Activated T-helper 1 cell treated with Interleukin-2 at 50 U/mL for 16 hours (primary cell): Measurements from ENCODE around the gene OR8G5.
"Not testable (repeated sequence)": the region's sequence is repeated elsewhere in the genome, so short reads cannot be mapped to it uniquely, and the experiment has no call there.

Source experiments
- DNase-seq: peaks from one replicate; pipeline ENCODE4 v3.0.0-alpha.2; 2020; ENCODE audit warnings: low read depth

OR8G5 gene, protein sequence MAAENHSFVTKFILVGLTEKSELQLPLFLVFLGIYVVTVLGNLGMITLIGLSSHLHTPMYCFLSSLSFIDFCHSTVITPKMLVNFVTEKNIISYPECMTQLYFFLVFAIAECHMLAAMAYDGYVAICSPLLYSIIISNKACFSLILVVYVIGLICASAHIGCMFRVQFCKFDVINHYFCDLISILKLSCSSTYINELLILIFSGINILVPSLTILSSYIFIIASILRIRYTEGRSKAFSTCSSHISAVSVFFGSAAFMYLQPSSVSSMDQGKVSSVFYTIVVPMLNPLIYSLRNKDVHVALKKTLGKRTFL

DNA sequence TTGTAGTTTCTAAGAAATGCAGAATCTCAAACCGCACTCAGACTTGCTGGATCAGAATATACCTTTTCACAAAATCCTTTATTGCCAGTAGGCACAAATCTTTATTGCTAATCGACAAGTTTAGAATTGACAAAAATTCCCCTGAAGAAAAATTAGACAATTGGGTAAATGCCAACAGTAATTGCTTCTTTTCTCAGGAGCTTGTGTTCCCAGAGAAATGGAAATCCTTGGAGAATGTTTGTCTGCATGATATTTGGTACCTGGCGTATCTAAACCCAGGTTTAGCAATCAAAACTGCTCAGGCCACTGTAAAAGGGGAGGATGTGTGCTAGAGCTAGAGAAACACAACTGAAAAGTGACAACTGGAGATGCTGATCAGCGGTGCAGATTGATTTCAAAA, at the start of gene OR8G5:
TSS of gene OR8G5 (plus strand) at position 301 of the 400 bp plus-strand sequence. CDS start 8,556 bp downstream, outside the sequence.
- no peak for DNase-seq

DNA sequence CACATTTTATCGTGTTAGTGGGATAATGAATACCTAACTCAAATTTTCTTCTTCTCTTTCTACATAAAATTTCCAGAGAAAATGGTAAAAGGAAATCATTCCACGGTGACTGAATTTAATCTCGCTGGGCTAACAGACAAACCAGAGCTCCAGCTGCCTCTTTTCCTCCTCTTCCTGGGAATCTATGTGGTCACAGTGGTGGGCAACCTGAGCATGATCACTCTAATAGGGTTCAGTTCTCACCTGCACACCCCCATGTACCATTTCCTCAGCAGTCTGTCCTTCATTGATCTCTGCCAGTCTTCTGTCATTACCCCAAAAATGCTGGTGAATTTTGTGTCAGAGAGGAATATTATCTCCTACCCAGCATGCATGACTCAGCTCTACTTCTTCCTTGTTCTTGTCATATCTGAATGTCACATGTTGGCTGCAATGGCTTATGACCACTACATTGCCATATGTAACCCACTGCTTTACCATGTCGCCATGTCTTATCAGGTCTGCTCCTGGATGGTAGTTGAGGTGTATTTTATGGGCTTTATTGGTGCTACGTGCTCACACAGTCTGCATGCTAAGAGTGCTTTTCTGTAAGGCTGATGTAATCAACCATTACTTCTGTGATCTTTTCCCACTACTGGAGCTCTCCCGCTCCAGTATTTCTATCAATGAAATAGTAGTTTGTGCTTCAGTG, 48.9 kb upstream of the OR8G5 start:
- no peak for DNase-seq

DNA sequence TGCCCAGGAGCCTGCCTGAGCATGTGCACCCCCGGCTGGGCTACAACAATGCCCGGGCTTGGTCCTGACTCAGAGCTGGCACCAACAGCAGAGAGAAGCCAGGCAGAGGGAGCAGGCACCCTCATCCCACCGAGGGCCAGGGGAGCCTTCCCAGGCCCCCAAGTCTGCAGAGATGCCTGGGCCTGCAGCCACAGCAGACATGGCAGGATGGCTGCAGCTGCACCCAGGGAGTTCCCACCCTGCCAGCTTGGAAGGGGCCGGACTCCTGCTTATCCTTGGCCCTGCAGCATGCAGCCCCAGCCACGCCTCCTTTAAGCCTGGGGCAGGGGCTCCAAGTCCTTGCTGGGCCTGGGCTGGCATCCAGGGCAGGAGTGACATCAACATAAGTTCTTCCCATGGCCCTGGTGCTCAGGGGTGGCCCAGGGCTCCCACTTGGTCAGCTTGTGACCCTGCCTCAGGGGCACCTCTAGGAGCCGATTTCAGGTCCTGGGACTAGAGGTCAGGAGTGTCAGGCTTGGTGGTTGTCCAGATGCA, 46.3 kb upstream of the OR8G5 start:
- DNase-seq = no peak

DNA sequence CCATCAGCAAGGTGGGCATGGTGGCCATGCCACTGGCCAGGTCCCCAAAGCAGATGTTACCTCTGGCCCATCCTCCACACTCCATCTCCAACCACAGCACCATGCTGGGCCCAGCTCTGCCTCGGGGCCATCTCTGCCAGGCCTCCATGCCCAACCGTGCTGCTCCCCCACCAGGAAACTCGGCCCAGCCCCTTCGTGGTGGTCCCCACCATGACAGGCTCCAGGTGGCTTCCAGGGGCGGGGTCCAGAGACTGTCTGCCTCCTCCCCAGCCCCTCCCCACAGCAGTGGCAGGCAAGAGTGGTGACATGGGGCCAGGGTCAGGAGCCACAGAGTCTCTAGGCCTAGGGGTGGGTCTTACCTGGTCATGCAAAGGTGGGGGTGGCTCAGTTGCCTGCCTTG, 45.8 kb upstream of the OR8G5 start:
- DNase-seq = no peak

DNA sequence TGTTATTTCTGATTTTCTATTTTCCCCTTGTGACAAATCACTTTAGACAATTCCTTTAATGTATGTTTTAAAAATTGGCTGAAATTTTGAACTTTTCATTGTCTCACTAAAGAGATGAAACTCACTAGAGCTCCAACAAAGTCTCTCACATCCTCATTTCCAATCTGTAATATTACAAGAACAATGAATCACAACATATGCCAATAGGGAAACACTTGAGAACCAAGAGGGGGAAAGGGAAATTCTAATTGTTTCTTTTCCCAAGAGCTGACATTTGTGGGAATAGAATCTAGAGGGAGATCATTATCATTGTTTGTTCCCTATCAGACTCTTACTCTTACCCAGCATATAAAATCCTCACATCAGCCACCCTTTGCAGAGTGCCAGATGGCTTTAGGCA, 44.9 kb upstream of the OR8G5 start:
- DNase-seq = no peak

DNA sequence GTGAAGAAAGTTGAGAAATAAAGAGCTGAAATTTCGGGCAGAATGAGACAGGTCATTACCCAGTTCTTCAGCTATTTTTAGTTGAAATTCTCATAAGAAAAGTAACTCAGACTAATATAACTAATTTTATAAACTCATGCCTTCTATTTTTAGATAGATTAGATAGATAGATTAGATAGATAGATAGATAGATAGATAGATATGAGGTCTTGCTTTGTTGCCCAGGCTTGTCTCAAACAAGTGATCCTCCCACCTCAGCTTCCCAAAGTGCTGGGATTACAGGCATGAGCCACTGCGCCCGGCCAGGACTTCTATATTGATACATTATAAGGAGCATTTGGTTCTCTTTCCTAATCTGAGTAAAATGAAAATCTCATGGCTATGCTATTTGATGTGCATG, 42.1 kb upstream of the OR8G5 start:
- DNase-seq = no peak

DNA sequence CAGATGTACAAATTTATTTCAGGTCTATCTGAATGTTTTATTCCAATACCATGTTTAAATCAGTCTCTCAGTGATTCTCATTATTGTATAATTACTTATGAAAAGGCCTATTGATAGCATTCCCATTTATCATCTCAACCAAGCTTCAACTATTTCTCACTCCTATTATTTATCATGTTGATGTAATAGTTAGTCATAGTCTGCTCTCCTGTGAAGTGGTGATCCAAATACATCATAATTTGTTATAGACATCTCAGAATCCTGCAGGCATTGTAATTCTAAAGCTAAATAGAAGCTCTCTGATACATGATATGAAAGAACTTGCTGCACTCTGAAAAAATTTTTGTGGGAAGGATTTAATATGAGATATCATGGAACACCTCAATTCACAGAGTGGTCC, 37.0 kb upstream of the OR8G5 start:
- DNase-seq = no peak

DNA sequence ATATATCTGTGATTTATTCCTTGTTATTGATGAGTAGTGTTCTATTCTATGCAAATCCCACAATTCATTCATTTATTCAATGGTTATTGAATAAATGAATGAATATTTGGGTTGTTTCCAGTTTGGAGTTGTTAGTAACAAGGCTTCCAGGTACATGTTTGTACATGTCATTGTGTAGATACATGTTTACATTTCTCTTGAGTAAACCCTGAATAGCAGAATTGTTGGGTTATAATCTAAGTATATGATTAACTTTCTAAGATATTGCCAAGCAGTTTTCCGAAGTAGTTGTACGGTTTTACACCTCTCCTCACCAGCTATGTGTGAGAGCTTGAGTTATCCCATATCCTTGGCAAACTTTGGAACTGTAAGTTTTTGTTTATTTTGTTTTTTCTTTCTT, 33.8 kb upstream of the OR8G5 start:
- DNase-seq = no peak

DNA sequence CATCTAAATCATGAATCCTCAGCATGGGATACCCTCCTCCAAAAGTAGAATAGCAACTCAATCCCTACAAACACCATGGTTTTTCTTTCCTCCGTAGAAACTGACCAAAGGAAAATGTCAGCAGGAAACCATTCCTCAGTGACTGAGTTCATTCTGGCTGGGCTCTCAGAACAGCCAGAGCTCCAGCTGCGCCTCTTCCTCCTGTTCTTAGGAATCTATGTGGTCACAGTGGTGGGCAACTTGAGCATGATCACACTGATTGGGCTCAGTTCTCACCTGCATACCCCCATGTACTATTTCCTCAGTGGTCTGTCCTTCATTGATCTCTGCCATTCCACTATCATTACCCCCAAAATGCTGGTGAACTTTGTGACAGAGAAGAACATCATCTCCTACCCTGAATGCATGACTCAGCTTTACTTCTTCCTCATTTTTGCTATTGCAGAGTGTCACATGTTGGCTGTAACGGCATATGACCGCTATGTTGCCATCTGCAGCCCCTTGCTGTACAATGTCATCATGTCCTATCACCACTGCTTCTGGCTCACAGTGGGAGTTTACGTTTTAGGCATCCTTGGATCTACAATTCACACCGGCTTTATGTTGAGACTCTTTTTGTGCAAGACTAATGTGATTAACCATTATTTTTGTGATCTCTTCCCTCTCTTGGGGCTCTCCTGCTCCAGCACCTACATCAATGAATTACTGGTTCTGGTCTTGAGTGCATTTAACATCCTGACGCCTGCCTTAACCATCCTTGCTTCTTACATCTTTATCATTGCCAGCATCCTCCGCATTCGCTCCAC, 31.4 kb upstream of the OR8G5 start:
- not testable (repeated sequence) for DNase-seq

DNA sequence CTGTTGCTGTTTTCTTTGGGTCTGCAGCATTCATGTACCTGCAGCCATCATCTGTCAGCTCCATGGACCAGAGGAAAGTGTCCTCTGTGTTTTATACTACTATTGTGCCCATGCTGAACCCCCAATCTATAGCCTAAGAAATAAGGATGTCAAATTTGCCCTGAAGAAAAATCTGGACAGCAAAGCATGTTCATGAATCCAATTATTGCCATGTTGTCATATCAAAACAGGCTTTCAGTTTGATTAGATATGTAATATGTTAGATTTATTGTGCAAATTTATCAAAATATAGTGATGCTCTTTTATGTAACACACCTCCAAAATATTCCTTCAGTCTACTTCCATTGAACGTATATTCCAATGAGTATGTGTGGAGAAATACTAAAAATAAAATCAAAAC, 30.7 kb upstream of the OR8G5 start:
- no peak for DNase-seq

DNA sequence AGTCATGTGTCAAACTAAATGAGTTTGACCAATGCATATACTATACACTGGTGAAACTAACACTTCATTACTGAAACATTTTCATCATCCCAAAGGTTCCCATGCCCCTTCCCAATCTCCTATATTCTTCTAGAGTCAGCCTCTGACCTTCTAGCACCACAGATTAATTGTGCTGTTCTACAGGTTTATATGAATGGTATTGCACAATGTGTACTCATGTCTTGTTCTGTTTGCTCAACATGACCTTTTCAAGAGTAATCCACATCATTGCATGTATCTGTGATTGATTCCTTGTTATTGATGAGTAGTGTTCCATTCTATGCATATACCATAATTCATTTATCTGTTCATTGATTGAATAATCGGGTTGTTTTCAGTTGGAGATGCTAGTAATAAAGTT, 22.8 kb upstream of the OR8G5 start:
- DNase-seq = no peak

DNA sequence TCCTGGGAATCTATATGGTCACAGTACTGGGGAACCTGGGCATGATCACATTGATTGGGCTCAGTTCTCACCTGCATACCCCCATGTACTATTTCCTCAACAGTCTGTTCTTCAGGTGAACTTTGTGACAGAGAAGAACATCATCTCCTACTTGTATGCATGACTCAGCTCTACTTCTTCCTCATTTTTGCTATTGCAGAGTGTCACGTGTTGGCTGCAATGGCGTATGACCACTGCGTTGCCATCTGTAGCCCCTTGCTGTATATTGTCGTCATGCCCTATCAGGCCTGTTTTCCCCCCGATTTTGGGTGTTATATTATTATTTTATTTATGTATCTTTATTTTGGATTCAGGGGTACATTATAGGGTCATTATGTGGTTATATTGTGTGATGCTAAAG, 17.7 kb upstream of the OR8G5 start:
- DNase-seq = no peak

DNA sequence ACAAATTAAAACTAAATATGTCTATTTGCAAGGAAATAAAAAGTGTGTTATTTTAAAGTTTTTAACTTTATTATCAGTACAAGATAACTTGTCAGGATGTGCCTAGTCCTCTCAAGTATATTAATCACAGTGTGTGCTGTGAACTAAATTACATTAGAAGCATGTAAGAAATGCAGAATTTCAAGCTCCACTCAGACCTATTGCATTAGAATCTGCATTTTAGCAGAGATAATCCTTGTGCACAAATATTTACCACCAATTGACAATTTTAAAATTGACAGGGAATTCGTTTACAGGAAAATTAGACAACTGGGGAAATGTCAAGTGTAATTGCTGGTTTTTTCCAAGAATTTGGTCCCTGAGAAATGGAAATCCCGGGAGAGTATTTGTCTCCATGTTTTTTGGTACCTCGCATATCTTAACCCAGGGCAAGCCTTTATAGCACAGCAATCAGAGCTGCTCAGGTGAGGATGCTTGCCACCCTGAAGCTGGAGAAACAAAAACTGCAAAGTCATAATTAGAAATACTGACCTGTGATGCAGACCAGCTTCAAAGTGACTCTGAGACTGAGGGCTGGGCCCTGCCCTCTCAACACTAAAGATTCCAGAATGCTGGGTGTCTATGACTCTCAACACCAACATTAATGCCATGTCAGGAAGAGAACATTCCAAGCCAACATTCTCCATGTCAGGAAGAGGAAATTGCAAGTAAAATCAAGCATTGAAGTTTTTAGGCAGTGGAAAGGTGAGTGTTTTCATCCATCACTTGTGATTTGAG, 15.4 kb upstream of the OR8G5 start, which contains the start of gene OR8G1:
TSS of gene OR8G1 (plus strand) at position 475 of the 777 bp plus-strand sequence. CDS start 8,581 bp downstream, outside the sequence.
- no peak for DNase-seq

DNA sequence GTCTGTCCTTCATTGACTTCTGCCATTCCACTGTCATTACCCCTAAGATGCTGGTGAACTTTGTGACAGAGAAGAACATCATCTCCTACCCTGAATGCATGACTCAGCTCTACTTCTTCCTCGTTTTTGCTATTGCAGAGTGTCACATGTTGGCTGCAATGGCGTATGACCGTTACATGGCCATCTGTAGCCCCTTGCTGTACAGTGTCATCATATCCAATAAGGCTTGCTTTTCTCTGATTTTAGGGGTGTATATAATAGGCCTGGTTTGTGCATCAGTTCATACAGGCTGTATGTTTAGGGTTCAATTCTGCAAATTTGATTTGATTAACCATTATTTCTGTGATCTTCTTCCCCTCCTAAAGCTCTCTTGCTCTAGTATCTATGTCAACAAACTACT, 6.3 kb upstream of the OR8G5 start:
- DNase-seq = not testable (repeated sequence)

DNA sequence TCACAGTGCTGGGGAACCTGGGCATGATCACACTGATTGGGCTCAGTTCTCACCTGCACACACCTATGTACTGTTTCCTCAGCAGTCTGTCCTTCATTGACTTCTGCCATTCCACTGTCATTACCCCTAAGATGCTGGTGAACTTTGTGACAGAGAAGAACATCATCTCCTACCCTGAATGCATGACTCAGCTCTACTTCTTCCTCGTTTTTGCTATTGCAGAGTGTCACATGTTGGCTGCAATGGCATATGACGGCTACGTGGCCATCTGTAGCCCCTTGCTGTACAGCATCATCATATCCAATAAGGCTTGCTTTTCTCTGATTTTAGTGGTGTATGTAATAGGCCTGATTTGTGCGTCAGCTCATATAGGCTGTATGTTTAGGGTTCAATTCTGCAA, 8.9 kb downstream of the OR8G5 start:
- DNase-seq = not testable (repeated sequence)

DNA sequence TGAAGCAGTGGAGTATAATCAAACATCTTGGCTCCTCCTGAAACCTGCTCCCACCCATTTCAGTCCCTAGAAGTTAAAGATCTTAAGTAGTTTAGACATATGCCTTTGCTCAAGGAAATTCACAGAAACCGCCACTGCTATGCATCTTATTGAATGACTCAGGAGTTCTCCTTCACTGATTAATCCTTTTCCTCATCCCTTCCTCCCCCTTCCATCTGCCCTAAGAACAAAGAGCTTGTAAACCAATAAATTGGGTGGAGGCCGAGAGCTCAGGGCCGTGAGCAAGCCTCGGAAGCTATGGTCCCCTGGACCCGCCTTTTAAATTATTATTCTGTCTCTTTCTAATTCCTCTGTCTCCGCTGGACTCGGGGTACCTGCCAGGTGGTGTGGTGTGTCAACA, 14.7 kb downstream of the OR8G5 start:
- not testable (repeated sequence) for DNase-seq

DNA sequence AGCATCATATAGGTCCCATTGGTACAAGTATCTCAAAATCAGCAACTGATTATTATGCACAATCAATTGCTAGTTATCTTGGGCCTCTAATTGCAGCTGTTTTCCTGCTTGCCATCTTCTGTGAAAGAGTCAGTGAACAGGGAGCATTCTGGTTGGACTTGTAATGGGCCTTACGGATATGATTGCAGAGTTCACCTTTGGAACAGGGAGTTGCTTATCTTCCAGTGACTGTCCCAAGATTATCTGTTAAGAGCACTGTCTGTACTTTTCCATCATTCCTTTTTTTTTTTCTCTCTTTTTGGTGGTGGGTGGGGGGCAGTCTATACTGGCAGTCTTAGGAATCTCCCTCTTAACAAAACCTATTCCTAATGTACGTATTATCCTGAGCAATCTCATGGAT, 17.8 kb downstream of the OR8G5 start:
- DNase-seq = no peak

DNA sequence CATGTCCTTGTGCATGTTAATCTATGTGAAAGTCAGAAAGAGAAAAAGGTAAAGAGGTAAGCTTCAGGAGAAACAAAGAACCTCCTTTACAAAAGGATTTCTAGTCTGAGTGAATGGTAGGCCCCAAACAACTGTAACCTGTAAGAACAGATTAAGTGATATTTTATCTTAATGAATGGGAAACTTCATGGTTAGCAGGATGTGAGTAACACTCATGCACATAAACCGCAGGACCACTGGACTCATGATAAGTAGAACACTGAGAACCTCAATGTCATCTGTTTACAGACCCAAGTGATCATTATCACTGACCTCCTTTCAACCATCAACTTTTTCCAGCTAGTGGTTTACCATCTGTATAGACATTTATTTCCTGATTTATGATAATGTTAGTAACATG, 19.9 kb downstream of the OR8G5 start:
- no peak for DNase-seq

DNA sequence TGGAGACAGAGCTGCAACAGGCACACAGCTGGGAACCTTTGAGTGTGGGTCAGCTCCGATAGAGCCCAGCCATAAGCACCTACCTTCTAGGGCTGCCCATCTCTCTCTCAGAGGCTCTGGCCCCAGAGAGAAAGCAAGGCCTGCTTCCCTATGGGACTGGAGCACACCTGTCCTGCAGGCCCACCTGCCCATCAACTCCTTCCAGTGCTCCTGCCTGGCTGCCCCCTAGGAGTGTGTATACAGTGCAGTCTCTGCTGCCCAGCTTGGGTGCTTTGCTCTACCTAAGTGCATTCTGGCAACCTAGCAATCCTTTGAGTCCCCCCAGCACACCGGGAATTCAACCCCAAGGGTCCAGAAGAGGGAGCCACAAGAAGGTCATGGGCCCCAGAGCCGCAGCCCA, 21.0 kb downstream of the OR8G5 start:
- no peak for DNase-seq

DNA sequence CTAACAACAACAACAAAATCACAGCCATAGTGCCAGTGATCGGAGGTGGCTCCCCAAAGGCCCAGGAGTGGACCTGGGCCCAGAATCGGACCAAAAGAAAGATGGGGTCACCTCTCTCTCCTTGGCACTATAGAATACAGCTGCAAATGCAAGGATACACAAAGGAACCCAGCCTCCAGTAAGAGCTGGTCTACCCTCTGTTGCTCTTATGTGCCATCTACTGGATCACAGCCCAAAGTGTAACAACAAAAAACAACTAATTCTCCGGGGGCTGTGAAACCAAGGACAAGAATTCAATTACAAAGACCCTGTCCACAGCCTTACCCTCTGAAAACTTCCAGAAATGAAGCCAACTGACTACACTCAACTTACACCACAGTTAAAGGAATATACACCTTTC, 21.6 kb downstream of the OR8G5 start:
- DNase-seq = no peak

DNA sequence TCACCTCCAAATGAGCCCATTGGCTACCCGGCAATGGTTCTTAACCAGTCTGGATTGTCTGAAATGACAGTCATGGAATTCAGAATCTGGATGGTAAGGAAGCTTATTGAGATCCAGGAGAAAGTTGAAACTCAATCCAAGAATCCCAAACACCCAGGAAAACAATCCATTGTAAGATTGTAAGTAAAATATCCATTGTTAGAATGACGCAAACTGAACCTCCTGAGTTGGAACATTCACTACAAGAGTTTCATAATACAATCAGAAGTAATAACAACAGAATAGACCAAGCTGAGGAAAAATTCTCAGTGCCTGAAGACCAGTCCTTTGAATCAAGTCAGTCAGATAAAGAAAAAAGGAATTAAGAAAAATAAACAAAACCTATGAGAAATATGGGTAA, 22.1 kb downstream of the OR8G5 start:
- no peak for DNase-seq
